GM18861 (cell line): Measurements from ENCODE around the gene PRDM16.

Experiments used
- ATAC-seq: cut with Tn5 transposase; IDR thresholded peaks from one replicate; pipeline ENCODE4 v1.9.1; 2021; ENCODE audit not compliant: unreplicated experiment

PRDM16 gene

DNA sequence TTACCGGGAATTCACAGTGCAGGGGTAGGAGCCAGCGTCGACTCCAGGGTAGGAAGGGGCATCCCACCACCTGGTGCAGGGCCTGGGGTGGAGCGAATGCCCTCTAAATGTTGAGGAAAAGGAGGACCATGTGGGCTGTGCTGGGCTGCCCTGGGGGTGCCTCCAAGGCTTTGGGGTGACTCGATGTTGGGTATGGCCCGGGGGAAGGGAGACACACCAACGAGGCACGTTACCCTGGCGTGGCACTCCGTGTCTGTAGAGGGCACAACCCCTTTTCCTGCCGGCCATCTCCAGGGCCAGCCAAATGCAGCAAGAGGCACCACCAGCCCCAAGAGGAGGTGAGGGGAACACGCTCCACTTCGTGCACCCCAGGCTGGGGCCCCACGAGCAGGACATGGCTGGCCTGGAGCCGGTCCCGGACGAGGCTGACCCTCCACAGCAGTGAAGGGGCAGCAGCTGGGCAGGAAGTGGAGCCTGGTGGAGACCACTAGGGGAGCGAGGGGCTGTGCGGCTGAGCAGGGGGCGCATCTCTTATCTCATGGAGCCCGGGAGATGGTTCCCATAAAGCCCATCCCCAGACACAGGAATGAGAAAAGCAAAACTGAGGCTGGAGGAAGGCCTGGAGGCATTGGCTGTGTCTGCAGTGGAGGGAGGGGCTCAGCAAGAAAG lies 36.5 kb upstream of the PRDM16 start:
- ATAC-seq: no peak

DNA sequence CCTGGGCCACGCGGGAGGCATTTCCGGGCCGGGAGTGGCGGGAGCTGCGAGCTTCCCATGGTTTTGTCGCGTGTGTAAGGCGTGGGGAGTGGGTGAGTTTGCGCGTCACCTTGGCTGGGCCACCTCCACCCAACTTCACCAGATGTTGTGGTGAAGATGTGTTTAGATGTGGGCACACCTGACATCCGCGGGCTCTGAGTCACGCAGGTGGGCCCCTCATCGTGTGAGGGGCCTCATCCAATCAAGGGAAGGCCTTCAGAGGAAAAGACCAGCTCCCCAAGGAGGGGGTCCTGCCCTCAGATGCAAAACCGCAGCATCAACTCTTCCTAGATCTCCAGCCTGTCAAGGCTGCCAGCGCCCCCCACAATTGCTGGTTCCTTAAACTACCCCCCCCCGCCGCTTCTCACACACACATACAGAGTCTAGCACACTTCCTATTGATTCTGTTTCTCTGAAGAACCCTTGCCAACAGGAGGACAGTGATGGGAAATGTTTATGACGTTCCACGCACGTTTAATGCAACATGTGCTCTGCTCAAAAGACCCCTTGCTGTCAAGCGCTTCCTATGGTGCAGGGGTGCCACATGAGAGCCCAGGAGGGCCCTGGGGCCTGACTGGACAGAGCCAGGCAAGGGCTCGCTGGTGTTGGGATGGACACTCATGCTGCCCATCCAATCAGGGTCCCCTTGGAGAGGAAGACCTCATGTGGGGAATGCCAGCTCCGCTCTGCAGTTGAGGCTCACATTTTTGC lies 35.8 kb upstream of the PRDM16 start:
- ATAC-seq: no peak

DNA sequence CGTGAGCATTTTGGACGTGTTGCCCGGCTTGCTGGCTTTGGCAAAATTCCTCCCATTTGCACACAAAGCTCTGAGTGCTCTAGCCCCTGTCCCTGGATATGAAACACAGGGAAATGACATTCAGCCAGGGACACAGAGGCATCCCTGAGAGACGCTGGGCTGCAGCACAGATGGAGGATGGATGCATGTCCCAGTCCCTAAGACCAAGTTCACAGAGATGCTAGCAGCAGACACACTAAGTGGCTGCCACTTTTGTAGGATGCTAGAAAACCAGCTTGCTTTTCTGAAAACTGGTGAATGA lies 35.3 kb upstream of the PRDM16 start:
- no peak for ATAC-seq

DNA sequence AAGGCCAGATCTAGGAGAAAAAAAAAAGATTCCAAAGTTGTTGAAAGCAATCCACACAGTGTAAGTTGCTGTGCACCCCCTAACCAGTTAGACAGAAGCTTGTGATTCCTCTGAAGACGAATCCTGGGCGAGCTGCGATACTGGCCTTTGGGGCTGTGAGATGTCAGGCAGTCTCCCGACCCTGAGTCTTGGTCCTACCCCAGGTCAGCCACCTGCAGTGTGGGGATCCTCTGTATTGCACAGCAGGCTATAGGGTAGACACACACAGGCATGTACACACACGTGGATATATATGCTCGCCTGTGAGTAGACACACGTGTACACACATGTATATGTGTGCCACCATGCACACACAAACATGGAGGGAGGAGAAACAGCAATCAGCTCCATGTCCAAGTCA lies 34.8 kb upstream of the PRDM16 start:
- ATAC-seq: no peak

DNA sequence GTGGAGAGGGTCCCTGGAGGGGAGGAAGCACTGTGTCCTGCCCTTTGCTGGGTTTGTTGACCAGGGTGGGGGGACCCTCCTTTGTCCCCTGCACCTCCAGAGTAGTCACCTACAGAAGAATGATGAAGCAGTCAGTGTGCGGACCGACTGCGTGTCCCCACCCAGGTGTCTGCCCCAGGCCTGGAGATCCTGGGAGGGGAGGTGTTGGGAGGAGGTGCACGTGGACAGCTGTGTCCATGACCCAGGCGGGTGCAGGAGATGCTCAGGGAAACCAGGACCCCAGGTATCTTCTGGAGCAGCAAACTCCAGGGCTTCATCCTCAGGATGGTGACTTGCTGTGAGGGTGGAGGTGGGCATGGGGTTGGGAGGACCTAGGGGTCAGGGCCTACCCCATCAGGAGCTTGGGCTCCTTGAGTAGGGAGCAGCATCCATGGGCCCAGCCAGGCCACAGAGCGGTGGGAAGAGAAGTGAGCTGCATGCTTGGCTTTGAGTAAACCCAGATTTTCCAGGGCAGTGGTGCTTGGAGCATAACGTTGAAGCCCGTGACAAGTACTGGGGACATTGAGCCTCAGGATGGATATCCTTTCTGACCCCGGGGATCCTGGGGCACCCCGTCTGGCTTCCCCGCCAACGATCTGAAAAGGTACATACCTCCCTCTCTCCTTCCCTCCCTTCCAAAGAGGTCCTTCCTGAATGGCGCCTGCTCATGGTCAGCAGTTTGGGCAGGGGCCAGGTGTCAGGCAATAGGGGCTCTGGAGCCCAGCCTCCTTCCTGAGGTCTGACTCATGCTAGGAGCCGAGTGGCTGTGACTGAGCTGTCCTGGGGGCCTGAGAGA lies 34.1 kb upstream of the PRDM16 start:
- ATAC-seq: no peak

DNA sequence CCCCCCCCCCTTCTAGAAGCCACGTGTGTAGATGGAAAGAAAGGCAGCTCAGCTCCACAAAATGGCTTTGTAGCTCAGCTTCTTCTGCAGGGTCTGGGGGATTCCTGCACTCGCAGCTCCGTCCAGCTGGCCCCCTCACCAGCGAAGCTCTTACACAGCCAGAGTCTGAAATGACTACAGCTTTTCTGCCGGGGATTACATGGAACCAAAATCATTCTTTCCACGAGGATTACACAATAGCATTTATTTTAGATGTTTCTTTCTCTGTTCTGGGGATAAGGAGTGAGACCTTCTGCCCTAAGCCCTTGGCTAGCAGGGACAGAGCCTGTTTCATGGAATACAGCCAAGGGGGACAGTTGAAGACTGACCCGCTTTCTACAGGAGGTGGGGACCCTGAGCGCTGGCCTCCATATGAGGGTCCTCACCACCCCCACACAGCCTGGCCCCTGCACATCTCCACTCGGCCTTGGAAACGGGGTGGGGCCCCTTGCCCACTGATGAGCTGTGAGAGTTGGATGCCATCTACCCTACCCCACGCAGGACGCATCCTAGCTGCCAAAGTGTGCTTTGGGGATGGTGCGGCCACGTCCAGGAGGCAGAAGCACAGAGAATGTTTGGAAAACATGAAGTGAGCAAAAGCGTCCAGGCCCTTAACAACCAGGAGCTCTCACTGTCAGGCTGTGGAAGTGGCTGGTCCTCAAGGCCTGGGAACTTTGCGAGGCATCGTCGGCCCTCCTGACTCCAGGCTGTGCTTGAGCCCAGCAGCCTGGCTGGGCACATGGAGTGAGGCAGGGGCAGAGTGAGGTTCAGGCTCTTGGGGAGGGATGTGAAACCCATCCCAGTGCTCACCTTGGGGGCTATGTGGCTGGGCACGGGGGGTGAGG lies 33.2 kb upstream of the PRDM16 start:
- no peak for ATAC-seq

DNA sequence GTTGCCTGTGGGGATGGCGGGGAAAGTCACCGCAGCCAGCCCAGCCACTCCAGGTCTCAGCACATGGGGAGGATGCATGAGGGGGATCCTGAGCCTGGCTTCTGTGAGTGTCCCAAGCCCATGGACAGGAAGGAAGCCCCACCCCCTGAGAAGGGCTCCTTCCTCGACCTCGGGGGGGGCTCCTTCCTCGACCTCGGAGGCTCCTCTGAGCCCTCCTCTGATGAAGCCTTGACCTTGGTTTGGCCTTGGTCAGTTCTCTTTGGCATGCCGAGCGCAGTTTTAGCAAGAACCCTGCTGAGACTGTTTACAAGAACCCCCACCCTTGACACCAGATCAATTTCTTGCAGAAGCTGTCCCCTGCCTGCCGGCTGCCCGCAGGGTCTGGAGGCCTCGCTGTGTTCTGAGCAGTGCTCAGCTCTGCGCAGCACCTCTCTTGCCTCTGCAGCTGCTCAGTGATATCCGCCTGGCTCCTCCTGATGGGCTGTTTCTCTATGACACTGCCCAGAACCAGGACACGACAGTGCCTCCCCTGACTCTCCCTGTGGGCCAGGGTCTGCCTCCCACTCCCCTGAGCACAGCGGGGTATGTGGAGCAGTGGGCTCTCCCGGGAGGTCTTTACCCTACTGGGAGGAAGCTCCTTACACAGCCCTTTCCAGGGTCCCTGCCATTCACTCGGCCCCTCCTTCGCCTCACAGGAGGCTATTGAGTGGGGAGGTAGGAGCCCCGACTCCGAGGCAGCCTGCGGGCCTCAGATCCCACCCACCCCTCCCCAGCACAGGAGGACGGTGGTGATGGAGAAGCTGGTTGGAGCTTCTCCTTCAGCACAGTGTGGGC lies 32.3 kb upstream of the PRDM16 start:
- no peak for ATAC-seq

DNA sequence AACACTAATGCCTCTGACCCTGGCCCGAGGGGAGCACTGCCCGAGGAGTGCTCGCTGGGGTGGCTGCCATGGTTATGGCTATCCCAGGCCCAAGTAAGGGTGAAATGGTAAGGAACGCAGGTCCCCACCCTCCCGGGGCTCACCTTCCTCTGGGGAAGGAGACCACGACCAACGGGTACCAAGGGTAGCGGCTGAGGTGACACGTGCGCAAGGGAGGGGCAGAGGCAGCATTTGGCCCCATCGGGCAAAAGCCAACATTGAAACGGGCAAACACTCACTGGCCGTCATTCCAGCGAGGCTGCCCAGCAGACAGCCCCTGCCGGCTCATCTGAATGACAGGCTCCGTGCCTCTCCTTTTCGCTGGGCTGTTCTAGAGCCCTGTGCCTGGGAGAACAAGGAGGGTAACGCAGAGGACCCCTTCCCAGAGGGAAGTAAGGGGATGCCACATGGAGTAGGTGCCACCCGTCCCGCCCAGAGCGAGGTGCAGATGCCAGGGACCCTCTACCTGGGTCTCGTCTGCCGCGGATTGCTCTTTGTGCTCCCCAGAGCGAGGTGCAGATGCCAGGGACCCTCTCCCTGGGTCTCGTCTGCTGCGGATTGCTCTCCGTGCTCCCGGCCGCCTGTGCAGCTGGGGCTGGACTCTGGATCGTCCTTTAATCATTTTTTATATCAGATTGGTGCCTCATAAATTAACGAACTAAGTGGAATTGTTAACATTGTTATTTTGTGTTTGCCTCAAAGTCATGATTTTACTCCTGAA lies 31.5 kb upstream of the PRDM16 start:
- ATAC-seq: no peak

DNA sequence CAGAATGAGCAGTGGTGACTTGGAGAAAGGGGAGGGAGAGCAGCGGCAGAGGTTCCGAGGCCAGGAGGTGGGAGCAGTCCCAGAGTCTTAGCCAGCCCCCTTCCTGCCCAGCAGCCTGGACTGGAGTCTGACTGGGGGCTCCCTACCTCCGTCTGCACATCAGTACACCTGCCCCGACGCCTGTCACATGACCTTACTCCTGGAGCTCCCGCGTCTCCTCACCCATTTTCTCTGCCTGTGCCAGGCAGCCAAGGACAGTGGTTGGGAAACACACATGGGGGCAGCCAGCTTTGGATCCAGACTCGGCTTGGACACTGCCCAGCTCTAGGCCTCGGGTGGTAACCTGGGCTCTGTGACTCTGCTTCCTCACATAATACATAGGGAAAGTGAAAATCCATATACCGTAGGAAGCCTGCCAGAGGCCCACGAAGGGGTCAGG lies 30.9 kb upstream of the PRDM16 start:
- ATAC-seq: no peak

DNA sequence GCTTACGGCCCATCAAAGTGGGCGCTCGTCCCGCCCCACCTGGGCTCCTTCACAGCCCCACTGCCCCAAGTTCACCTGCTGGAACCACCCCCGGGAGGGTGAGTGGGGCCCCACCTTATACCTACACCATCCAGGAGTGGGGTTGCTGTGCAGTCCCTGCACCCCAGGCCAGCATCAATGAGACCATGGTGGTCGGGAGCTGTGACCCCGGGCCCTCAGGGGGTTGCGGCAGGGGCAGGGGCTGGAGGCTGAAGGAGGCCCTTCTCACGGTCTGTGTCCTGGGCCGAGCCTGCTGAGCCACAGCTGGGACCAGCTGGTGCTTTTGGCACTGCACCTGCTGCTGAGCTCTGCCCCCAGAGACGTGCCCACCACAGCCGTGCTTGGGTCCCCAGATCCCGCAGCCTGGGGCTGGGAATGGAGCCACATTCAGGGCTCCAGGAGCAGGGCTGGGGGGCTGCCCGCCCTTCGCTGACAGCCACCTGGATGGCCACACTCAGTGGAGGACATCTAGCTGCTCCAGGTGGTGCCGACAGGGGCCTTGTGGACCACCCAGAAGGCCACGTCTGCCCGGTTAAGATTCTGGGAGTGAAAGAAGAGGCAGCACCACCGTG lies 30.3 kb upstream of the PRDM16 start:
- no peak for ATAC-seq

DNA sequence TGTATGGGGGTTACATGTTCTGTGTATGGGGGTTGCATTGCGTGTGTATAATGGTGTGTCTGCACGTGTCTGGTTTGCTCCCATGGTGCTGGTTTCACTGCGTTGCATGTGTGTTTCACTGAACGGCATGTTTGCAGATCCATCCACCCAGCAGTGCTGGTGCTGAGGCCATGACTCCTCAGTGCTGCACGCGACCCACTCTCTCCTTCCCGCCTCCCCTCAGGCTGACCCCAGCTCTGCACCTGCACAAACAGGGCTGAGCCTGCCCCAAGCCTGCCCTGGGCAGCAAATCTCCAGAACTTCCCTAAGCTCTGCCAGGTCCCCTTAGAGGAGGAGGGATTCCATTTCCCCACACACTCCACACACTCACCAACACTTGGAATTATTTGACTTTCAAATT lies 29.0 kb upstream of the PRDM16 start:
- no peak for ATAC-seq

DNA sequence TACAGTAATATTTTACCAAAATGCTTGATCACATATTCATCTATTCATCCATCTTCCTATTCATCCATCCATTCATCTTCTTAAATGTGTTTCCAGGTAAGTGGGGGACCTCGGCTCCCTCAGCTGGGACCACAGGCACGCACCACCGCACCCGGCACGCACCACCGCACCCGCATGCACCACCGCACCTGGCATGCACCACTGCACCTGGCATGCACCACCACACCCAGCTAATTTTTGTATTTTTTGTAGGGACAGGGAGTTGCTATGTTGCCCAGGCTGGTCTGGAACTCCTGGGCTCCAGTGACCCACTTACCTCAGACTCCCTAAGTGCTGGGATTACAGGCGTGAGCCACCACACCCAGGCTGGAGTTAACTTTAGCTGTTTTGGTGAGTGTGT lies 26.5 kb upstream of the PRDM16 start:
- ATAC-seq: no peak

DNA sequence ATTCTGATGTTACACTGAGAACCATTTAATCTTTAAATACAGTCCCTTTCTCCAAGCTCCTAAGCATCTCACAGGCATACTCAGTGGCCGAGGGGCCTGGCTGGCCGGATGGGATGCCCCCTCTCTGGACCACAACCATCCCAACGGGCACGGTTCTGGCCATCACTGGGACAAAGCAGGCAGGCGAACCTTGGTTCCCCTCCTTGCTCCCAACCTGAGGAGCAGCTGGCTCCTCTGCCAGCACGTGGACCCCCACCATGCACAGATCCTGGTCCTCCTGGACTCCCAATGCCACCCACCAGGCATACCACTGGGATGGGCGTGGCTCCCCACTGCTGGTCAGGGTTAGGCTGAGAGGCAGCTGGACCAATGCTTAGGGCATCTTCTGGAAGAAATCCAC lies 19.8 kb upstream of the PRDM16 start:
- ATAC-seq: no peak

DNA sequence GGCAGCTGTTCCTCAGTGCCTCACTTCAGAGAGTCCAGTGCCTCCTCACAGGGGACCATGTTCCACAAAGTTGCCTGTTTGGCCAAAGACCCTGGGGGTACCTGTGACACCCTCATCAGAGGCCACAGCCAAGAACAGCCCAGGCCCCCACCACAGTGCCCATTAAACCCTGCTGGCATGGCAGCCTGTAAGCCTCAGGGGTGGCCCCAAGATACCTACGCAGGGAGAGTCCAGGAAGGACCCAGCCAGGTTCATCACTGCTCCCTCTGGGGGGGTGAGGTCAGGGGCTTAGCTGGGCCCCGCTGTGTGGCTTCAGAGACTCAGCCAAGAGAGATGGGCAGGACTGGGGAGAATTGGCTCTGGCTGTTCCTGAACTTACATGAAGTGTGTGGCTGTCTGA lies 19.1 kb upstream of the PRDM16 start:
- no peak for ATAC-seq

DNA sequence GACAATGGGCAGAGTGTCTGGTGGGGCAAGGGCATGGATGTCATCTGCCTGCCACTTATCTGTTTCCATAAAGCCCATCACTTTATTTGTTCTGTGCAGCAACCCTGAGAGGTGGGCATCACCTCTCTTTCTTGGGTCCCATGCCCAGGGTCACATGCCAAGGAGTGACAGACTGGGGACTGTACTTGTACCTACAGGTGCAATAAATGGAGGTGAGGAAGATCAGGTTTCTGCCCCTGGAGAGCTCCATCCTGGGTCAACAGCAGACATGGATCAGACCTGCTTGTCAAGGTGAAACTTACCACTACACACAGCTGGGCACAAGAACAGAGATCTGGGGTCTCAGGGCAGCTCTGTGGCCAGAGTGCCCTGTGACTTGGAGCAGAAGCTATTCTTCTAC lies 18.4 kb upstream of the PRDM16 start:
- no peak for ATAC-seq

DNA sequence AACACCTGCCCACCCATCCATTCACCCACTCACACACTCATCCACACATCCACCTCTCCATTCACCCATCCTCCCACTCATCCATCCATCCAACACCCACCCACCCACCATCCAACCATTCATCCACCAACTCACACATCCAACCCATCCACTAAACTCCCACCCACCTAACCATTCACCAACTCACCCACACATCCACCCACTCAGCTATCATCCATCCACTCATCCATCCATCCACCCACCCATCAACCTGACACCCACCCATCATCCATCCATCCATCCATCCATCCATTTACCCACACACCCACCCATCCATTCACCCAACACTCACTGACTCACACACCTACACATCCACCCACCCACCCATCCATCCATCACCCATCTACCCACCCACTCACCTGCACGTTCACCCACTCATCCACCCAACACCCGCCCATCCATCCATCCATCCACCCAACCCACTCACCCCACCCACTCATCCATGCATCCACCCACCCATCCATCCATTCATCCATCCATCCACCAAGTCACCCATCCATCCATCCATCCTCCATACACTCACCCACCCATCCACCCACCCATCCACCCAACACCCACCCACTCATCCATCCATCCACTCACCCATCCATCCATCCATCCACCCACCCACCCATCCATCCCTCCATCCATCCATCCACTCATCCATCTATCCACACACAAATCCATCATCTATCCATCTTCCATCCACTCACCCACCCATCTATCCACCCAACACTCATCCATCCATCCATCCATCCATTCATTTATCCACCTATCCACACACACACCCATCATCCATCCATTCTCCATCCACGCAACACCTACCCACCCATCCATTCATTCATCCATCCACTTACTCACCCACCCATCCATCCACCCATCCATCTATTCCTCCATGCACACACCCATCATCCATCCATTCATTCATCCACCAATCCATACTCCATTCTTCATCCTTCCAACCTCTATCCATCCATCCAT lies 17.4 kb upstream of the PRDM16 start:
- no peak for ATAC-seq

DNA sequence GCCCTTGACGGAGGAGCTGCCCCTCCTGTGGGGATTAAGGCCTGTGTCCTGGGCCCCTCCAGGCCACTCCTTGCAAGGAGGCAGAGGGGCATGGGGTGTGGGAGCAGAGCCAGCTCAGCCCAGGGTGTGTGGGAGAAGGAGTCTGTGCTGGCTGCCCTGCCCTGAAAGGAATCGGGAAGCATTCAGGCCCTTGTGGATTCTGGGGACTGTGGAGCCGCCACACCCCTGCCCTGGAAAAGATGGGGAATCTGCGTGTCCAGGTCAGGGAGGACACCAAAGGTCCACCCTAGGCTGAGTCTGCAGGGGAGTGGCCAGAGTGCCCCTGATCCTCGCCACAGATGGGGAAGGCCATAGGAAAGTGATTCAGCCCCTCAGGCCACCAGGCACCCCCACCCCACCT lies 16.5 kb upstream of the PRDM16 start:
- no peak for ATAC-seq
